ENCODE measurements around the gene CTDSPL.
"Not testable (repeated sequence)": the region's sequence is repeated elsewhere in the genome, so short reads cannot be mapped to it uniquely, and the experiment has no call there.

CTDSPL gene

GRCh38 chr3:38032328-38032865, 170.7 kb downstream of the CTDSPL start:
- no peak for DNase-seq (ENCODE audit: low spot score)
- FAIRE-seq: no peak

GRCh38 chr3:38033586-38033985, 171.9 kb downstream of the CTDSPL start:
- not testable (repeated sequence) for FAIRE-seq; DNase-seq (ENCODE audit: low spot score)

All from urothelium cell line (cell line).